ENCODE results near the gene NOLC1.
A peak's percentile ranks its signal among the peaks of the same experiment; 100 is the strongest.

NOLC1 gene

DNA sequence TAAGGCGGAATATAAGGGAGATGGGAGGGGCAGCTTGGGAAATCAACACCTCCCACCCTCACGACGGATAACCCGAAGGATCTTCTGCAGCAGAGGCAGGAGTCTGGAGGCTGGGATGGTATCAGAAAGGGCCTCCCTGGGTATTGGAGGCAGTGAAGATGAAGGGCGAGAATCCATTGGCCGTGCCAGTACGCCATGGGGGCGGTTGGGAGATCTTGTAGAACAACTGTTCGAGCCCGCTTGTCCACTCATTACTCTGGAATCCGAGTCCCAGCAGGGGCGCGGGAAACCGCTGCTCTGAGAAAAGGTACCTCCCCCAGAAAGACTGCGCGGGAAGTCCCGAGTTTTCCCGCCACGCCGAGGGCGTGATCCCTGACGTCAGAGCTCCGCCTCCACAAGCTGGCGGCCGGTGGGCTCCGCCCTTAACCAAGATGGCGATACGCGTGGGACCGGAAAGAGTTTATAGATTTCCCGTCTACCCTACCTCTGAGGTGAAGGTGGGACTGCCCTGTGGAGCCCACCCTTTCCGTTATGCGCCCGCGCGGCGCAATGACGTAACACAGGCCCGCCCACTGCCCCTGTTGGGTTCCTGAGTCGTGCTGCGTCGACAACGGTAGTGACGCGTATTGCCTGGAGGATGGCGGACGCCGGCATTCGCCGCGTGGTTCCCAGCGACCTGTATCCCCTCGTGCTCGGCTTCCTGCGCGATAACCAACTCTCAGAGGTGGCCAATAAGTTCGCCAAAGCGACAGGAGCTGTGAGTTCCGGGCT, at the start of gene NOLC1:
Gene NOLC1 (plus strand): TSS at position 616 of the 771 bp plus-strand sequence. CDS start 22 bp downstream, at position 638.
- DNase-seq, result peak; percentile 99

GRCh38 chr10:102102421-102102820, 49.8 kb upstream of the NOLC1 start:
- peak; percentile 34 for DNase-seq

- DNase-seq, result no peak
Measured at GRCh38 chr10:102106998-102107397, 45.2 kb upstream of the NOLC1 start.

- DNase-seq, result no peak
Measured at GRCh38 chr10:102109166-102110116, 42.7 kb upstream of the NOLC1 start.

DNA sequence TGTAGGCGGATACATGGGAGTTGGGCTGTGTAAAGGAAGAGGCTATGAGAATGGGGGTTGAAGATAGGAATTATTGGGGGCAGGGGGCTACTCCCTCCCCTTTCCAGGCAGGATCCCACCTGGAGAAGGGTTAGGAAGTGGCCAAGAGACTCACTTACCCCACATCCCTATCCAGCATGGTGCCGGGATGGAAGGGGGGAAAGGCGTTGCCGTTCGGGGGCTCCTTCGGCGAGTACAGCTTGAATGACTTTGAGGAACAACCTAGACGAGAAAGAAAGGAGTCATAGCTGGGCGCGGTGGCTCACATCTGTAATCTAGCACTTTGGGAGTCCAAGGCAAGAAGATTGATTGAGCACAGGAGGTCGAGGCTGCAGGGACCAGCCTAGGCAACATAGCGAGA, 40.9 kb upstream of the NOLC1 start:
- no peak for DNase-seq

GRCh38 chr10:102112210-102112817, 39.9 kb upstream of the NOLC1 start:
- no peak for DNase-seq

- no peak for DNase-seq
Measured at GRCh38 chr10:102113261-102113955, 38.8 kb upstream of the NOLC1 start.

- peak; percentile 35 for DNase-seq
Measured at GRCh38 chr10:102113956-102114857, 38.0 kb upstream of the NOLC1 start.

DNA sequence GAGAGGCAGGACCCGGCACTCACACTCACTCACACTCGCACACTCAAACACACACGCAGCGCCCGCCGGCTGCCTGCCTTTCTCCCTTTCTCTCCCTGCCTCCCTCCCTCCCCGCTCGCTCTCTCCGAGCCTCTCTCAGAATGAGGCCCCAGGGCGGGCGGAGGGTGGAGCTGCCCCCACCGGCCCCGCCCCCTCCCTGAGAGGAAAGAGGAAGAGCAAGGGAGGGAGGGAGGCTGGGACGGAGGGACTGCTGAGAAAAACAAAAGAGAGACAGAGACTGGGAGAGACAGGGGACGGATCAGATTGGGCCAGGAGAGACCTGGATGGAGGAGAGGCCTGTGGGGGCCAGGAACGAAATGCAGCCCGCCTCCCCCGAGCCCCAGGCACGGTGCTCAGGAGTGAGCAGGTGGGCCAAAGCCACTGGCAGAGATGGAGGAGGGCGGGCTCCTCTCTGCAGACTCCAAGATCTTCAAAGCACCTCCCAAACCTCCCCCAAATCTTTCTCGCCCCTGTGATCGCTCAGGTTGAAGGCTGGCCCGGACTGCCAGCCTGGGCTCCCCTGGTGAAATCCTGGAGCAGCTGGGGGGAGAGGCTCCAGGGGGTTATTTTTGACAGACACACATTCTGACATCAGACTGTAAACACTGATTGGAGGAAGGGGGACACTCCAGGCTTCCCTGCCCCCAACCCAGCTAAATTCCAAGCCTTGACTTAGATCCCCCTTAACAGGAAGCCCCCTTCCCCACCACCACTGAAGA, 37.1 kb upstream of the NOLC1 start:
- peak; percentile 89 for DNase-seq

DNA sequence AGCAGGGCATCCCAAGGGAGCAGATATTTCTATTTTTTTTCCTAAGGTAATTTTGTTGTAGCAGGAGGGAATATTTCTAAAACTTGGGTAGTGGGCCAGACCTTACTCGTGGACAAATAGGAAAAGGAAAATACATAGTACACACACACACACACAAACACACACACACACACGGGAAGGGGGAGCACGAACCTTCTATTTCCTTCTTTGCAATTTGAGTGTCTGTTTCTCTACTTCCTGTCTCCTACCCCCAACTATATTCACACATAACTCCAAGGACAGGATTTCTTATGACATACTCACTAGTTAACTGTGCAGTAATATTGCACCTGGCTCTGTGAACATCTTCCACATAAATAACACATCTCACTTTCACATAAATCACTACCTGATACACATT, 36.4 kb upstream of the NOLC1 start:
- no peak for DNase-seq

- no peak for DNase-seq
Measured at GRCh38 chr10:102116656-102117055, 35.5 kb upstream of the NOLC1 start.

DNA sequence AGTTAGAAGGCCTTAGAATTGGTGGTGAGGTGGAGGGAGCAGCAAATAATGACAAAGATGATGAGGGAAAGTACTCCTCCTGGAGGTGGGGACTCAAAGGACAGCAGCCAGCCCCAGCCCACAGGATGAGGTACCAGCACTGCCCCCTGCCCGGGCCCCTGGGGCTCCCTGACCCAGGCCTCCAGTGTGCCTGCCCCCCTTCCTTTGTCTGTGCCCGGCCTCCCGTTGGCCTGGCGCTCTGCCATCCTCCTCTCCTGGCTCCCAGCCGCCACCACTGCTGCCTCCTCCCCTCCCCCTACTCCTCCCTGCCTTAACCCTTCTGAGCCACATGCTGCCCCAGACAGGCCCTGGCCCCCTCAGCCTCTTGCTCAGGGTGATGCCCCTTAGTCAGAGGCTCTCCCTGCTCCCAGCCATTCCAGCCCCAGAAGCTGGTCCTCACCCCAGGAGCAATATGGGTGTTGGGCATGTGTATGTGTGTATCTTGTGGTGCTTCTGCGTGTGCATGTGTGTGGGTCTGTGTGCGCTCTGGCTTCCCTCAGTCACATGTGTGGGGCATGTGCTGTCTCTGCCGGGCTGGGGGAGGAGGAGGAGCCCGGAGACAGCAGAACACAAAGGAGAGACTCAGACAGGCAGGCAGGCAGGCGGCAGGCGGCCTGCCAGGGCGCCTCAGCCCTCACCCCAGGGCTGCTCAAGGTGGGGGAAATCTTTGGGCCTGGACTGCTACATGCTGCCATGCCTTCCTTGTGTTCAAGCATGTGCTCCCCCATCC, 34.6 kb upstream of the NOLC1 start:
- DNase-seq, result peak; percentile 77

DNA sequence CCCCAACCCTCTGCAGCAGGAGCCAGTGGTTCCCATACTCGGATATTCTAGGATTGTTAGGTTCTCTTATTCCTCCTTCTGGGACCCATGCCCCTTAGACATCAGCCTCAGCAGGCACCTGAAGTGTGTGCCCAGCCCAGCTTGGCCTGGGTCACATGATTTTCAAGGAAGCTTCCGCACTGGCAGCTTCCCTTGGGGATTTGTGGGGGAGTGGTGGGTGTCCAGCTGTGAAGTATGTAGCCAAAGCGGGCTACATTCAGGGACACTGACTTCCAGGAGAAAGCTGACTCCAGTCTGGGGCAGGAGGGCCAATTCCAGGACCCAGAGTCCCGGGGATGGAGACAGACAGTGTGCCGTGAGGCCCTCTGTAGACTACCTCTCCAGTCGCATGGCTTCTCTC, 33.3 kb upstream of the NOLC1 start:
- DNase-seq, result peak; percentile 37

GRCh38 chr10:102119417-102120141, 32.6 kb upstream of the NOLC1 start:
- DNase-seq, result peak; percentile 85

DNA sequence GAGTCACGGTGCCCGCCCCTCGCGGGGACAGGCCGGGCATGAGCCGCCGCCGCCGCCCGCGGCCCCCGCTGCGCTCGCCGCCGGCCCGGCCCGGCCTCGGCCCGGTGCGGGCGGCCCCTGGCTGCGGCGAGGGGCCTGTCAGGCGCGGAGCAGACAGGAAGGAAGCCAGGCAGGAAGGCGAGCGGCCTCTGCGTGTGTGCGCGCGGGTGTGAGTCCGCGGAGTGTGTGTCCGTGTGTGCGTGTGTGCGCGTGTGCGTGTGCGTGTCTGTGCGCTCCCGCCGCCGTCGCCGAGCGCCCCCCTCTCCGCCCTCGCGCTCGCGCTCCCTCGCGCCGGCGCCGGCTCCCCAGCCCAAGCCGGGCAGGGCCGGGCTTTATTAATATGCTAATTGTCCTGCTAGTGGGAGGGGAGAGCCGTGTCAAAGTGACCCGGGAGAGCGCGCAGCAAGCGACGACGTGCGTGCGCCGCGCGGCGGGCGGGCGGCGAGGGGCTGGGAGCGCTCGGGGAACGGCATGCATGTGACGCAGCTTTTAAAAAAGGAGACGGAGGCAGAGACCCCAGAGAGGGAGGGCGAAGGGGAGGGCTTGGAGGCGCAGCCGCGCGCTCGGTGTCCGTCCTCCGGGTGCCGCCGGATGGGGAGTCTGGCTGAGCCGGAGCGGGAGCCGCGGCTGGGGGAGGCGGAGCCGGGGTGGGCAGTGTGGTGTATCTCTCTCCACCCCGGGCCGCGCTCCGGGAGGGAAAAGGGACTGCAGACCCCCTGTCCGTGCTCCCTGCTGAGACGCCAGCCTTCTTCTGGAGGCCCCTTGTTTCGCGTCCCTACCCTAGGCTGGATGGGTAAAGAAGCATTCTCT, 31.8 kb upstream of the NOLC1 start, which contains the start of gene LDB1:
Gene LDB1 (minus strand): TSS at position 227 of the 849 bp plus-strand sequence. CDS start 258 bp downstream, outside the sequence.
- DNase-seq, result peak; percentile 74

DNA sequence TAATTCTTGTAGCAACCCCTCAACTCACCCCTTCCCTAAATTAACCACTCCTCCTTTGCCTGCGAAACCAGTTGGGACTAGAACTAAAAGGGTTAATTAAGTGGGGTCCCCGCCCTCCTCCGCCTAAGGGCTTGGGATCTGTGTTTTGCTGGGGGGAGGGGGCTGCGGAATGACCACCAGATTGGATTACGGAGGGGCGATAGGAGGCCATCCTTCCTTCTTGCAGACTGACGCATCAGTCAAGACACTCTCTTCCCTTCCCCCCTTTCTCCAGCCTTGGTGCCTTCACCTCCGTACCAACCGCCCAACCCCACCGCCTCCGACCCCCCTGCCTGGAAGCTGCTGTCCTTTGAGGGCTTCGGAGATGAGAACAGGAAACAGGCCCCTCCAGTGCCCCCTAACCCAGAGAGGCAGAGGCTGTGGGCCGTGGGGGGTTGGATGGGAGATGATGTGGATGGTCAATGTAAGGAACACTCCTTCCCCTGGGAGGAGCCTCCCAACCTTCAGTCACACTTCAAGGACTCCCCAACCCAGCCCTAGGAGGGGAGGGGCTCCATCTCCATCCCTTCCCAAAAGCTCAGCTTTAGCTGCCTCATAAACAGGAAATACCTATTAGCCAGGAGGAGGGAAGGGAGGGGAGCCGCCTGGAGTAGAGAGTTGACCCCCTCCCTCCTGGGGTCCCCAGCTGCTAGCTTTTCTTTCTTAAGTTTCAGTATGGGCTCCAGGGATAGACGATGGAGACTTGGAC, 31.0 kb upstream of the NOLC1 start:
- DNase-seq, result peak; percentile 84

- no peak for DNase-seq
Measured at GRCh38 chr10:102121739-102122372, 30.3 kb upstream of the NOLC1 start.

All from EL (cell line).